ENCODE measurements around the gene TLL2.
A peak's percentile ranks its signal among the peaks of the same experiment; 100 is the strongest.
"Not testable (repeated sequence)": the region's sequence is repeated elsewhere in the genome, so short reads cannot be mapped to it uniquely, and the experiment has no call there.

TLL2 gene

GRCh38 chr10:96513698-96514561 lies at the start of gene TLL2:
Gene TLL2 (minus strand): TSS chr10:96513926. CDS start chr10:96513685, 241 bp downstream.
- peak in 1 of 2 donors; percentile 38 for DNase-seq (ENCODE audit: low spot score in 2 of 2)
- H3K27ac Mint-ChIP-seq, result peak within 1 kb of the TSS; percentile 41

GRCh38 chr10:96560966-96561887 lies 47.5 kb upstream of the TLL2 start:
- Mint-ChIP-seq H3K9me3 (no peaks in the 10 kb centered on the region), H3K4me1 (peaks cover 3% of the 10 kb centered on the region), H3K27me3 (no peaks in the 10 kb centered on the region), H3K36me3 (peaks cover 20% of the 10 kb centered on the region), H3K4me3 (no peak overlapping the region), H3K27ac (no peak overlapping the region)
- DNase-seq (ENCODE audit: low spot score in 2 of 2) (no peak), ATAC-seq (ENCODE audit: low read depth) (no peak)

More at GRCh38 chr10:96513698-96514561, at the start of gene TLL2:
- ATAC-seq (ENCODE audit: low read depth), result peak; percentile 69
- Mint-ChIP-seq H3K36me3 (no peaks in the 10 kb centered on the region), H3K4me1 (peaks cover 16% of the 10 kb centered on the region), H3K4me3 (peak within 1 kb of the TSS; percentile 86), H3K27me3 (no peaks in the 10 kb centered on the region), H3K9me3 (no peaks in the 10 kb centered on the region)

- no peaks in the 10 kb centered on the region for H3K9me3 Mint-ChIP-seq
- peaks cover 20% of the 10 kb centered on the region for H3K36me3 Mint-ChIP-seq
- H3K4me3 Mint-ChIP-seq, result no peak overlapping the region
- peaks cover 2% of the 10 kb centered on the region for H3K4me1 Mint-ChIP-seq
- ATAC-seq (ENCODE audit: low read depth) (no peak), DNase-seq (ENCODE audit: low spot score in 2 of 2) (no peak)
- H3K27ac Mint-ChIP-seq, result no peak overlapping the region
- no peaks in the 10 kb centered on the region for H3K27me3 Mint-ChIP-seq
These were observed 46.8 kb upstream of the TLL2 start for GRCh38 chr10:96560489-96560888.

GRCh38 chr10:96556003-96556402 lies 42.3 kb upstream of the TLL2 start:
- Mint-ChIP-seq H3K27me3 (no peaks in the 10 kb centered on the region), H3K36me3 (peaks cover 13% of the 10 kb centered on the region), H3K4me1 (peaks cover 2% of the 10 kb centered on the region), H3K4me3 (no peak overlapping the region), H3K9me3 (no peaks in the 10 kb centered on the region), H3K27ac (no peak overlapping the region)
- DNase-seq (ENCODE audit: low spot score in 2 of 2) (no peak), ATAC-seq (ENCODE audit: low read depth) (no peak)

GRCh38 chr10:96555330-96555729 lies 41.6 kb upstream of the TLL2 start:
- no peak overlapping the region for H3K27ac Mint-ChIP-seq
- no peaks in the 10 kb centered on the region for H3K27me3 Mint-ChIP-seq
- H3K4me1 Mint-ChIP-seq, result no peaks in the 10 kb centered on the region
- H3K9me3 Mint-ChIP-seq, result no peaks in the 10 kb centered on the region
- no peak overlapping the region for H3K4me3 Mint-ChIP-seq
- peaks cover 7% of the 10 kb centered on the region for H3K36me3 Mint-ChIP-seq
- ATAC-seq (ENCODE audit: low read depth) (no peak), DNase-seq (ENCODE audit: low spot score in 2 of 2) (no peak)

DNA sequence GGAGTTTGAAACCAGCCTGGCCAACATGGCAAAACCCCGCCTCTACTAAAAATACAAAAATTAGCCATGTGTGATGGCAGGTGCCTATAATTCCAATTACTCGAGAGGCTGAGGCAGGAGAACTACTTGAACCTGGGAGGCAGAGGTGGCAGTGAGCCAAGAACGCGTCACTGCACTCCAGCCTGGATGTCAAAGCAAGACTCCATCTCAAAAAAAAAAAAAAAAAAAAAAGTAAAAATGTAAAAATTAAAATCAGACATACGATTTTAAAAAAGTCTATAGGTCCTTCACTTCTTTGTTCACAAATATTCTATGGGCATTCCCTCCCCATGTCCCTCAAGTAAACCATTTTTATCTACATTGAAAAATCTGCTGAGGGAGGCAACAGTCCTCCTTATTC lies 34.9 kb upstream of the TLL2 start:
- no peak overlapping the region for H3K27ac Mint-ChIP-seq
- H3K9me3 Mint-ChIP-seq, result no peaks in the 10 kb centered on the region
- no peaks in the 10 kb centered on the region for H3K27me3 Mint-ChIP-seq
- H3K4me3 Mint-ChIP-seq, result no peak overlapping the region
- peaks cover 22% of the 10 kb centered on the region for H3K36me3 Mint-ChIP-seq
- DNase-seq (ENCODE audit: low spot score in 2 of 2) (no peak), ATAC-seq (ENCODE audit: low read depth) (no peak)
- H3K4me1 Mint-ChIP-seq, result peaks cover 3% of the 10 kb centered on the region

- not testable (repeated sequence) for DNase-seq (ENCODE audit: low spot score in 2 of 2); ATAC-seq (ENCODE audit: low read depth); H3K27me3 Mint-ChIP-seq; H3K9me3 Mint-ChIP-seq; H3K4me3 Mint-ChIP-seq; H3K4me1 Mint-ChIP-seq
- Mint-ChIP-seq H3K27ac (peak overlapping the region; percentile 45), H3K36me3 (peaks cover 26% of the 10 kb centered on the region)
These were observed 31.8 kb upstream of the TLL2 start for GRCh38 chr10:96545558-96545957.

- Mint-ChIP-seq H3K27me3 (no peaks in the 10 kb centered on the region), H3K4me3 (no peak overlapping the region), H3K36me3 (peaks cover 35% of the 10 kb centered on the region), H3K27ac (no peak overlapping the region), H3K9me3 (peaks cover 1% of the 10 kb centered on the region), H3K4me1 (no peaks in the 10 kb centered on the region)
- DNase-seq (ENCODE audit: low spot score in 2 of 2) (no peak), ATAC-seq (ENCODE audit: low read depth) (no peak)
These were observed 28.2 kb upstream of the TLL2 start for GRCh38 chr10:96541921-96542320.

DNA sequence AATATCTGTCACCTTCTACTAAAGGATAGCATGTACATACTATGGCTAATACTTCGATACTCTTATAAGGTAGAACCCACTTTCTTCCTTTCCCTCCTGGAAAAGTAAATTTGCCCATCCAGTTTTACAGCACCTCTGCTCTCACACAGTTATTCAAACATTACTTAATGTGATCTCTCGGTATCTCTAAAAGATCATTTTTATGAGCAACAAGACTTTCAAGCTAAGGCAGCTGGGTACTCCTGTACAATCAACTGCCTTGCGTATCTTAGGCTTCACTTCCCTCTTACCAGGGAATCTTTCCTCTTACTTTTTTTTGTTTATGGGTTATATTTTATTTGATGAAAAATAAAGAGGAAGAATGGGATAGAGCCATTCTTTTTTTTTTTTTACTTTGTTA lies 26.5 kb upstream of the TLL2 start:
- H3K36me3 Mint-ChIP-seq, result peaks cover 29% of the 10 kb centered on the region
- no peaks in the 10 kb centered on the region for H3K27me3 Mint-ChIP-seq
- H3K9me3 Mint-ChIP-seq, result peaks cover 1% of the 10 kb centered on the region
- ATAC-seq (ENCODE audit: low read depth), result no peak
- H3K27ac Mint-ChIP-seq, result peak overlapping the region; percentile 28
- DNase-seq (ENCODE audit: low spot score in 2 of 2), result no peak
- peaks cover 4% of the 10 kb centered on the region for H3K4me1 Mint-ChIP-seq
- no peak overlapping the region for H3K4me3 Mint-ChIP-seq

GRCh38 chr10:96538683-96539082 lies 25.0 kb upstream of the TLL2 start:
- ATAC-seq (ENCODE audit: low read depth), result no peak
- H3K4me1 Mint-ChIP-seq, result peaks cover 4% of the 10 kb centered on the region

DNA sequence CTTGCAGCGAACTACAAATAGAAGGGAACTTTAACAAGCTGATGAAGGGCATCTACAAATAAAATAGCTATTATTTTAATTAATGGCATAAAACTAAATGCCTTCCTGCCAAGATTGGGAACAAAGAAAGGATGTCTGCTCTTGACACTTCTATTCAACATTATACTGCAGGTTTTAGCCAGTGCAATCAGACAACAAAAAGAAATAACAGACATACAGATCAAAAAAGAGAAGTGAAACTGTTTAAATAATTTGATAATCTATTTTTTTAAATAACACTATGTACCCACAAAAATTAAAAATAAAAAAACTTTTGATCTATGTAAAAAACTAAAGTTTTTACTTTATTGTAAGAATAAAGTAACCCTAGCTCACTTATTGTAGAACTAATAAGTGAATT lies 22.4 kb upstream of the TLL2 start:
- Mint-ChIP-seq H3K27ac (no peak overlapping the region), H3K36me3 (peaks cover 29% of the 10 kb centered on the region), H3K27me3 (no peaks in the 10 kb centered on the region), H3K4me3 (no peak overlapping the region), H3K4me1 (peaks cover 4% of the 10 kb centered on the region), H3K9me3 (peaks cover 1% of the 10 kb centered on the region)
- ATAC-seq (ENCODE audit: low read depth) (peak; percentile 42), DNase-seq (ENCODE audit: low spot score in 2 of 2) (no peak)

More at GRCh38 chr10:96538683-96539082, 25.0 kb upstream of the TLL2 start:
- H3K27ac Mint-ChIP-seq, result no peak overlapping the region
- no peaks in the 10 kb centered on the region for H3K27me3 Mint-ChIP-seq
- H3K9me3 Mint-ChIP-seq, result peaks cover 1% of the 10 kb centered on the region
- H3K36me3 Mint-ChIP-seq, result peaks cover 30% of the 10 kb centered on the region
- DNase-seq (ENCODE audit: low spot score in 2 of 2), result no peak
- no peak overlapping the region for H3K4me3 Mint-ChIP-seq

DNA sequence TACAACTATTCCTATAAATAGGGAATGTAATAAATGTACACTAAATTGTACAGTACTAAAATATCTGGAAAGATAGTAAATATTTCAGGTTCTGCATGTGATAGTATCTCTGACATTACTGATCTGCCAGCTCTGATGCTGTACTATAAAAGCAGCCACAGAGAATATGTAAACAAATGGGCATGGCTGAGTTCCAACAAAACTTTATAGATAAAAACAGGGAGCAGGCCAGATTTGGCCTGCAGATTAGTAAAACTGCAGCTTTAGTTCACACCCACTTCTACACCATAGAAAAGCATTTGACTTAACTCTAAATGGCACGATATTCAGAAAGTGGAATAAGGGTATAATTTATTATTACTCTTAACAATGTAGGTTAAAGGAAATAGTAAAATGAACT lies 18.8 kb upstream of the TLL2 start:
- no peak overlapping the region for H3K4me3 Mint-ChIP-seq
- peaks cover 25% of the 10 kb centered on the region for H3K36me3 Mint-ChIP-seq
- DNase-seq (ENCODE audit: low spot score in 2 of 2), result no peak
- no peak for ATAC-seq (ENCODE audit: low read depth)
- no peaks in the 10 kb centered on the region for H3K27me3 Mint-ChIP-seq
- no peak overlapping the region for H3K27ac Mint-ChIP-seq
- no peaks in the 10 kb centered on the region for H3K9me3 Mint-ChIP-seq
- peaks cover 4% of the 10 kb centered on the region for H3K4me1 Mint-ChIP-seq

GRCh38 chr10:96529634-96530279 lies 16.0 kb upstream of the TLL2 start:
- DNase-seq (ENCODE audit: low spot score in 2 of 2) (no peak), ATAC-seq (ENCODE audit: low read depth) (no peak)
- H3K4me1 Mint-ChIP-seq, result no peaks in the 10 kb centered on the region
- no peak overlapping the region for H3K27ac Mint-ChIP-seq
- no peaks in the 10 kb centered on the region for H3K9me3 Mint-ChIP-seq
- peaks cover 32% of the 10 kb centered on the region for H3K36me3 Mint-ChIP-seq
- no peaks in the 10 kb centered on the region for H3K27me3 Mint-ChIP-seq
- no peak overlapping the region for H3K4me3 Mint-ChIP-seq

- H3K9me3 Mint-ChIP-seq, result no peaks in the 10 kb centered on the region
- H3K4me3 Mint-ChIP-seq, result no peak overlapping the region
- DNase-seq (ENCODE audit: low spot score in 2 of 2), result no peak
- no peaks in the 10 kb centered on the region for H3K4me1 Mint-ChIP-seq
- H3K27me3 Mint-ChIP-seq, result no peaks in the 10 kb centered on the region
- peaks cover 31% of the 10 kb centered on the region for H3K36me3 Mint-ChIP-seq
- no peak overlapping the region for H3K27ac Mint-ChIP-seq
- no peak for ATAC-seq (ENCODE audit: low read depth)
These were observed 11.0 kb upstream of the TLL2 start for GRCh38 chr10:96524741-96525140.

All from memory B cell (primary cell).